Measurements from ENCODE around the gene PLOD3.

Gene PLOD3

DNA sequence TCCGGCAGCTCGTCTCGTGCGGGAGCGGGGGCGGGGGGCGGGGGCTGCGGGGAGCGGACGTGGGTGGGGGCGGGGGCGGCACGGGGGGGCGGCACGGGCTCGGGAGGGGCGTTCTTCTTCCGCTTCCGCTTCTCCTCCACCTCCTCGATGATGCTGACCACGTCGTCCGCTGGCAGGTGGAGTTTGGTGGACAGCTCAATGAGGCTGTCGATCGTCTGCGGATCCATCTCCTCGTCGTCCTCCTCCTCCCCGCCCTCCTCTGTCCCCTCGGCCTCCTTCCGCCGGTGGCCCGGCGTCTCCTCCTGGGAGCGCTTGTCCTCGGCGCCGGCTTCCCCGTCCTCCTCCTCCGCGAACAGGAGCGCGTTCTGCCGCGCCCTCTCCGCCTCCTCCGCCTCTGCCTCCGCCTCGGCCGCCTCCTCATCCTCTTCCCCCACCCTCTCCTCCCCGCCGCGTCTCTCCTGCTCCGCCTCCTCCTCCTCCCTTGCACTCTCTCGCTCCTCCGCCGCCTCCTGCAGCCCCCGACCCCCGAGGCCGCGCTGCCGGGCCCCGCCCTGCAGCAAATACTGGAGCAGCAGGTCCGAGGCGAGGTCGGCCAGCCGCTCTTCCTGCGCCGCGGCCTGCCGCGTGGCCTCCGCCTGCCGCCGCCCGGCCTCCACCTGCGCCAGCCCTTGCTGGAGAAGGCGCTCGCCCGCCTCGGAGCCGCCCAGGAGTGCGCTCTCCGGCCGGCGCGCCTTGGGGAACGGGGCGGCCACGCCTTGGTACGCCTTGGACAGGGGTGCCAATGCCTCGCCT lies 53.9 kb downstream of the PLOD3 start:
- DNase-seq: peak; percentile 30 to 82

DNA sequence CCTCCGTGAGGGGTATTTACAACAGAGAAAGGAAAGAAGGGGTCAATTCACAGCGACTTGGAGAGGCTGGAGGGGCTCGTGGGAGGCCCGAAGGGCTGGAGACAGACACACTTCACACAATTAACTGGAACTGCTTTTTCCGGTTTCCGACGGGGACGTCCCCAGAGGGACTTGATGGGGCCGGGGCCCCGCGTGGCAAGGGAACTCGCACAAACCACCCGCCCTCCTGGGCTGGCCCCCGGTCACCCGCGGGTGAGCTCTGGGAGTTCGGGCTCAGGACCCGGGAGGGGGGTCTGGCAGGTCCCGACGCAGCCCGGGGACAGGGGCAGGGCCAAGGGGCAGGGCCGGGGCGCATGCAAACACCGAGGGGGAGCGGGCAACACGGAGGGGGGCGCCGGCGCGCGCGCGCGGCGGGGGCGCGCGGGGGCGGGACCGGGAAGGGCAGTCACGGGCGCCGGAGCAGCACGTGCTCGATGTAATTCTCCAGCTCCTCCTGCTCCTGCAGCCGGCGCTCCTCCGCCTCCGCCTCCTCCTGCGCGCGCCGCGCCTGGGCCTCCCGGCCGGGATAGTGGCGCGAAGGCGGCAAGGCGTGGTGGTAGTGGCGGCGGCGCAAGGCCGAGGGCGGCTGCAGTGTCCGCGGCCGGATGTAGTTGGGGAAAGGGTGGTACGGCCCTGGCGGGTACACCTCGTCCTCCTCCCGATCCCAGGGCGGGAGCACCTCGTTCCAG lies 54.7 kb downstream of the PLOD3 start:
- peak in 1 of 2 experiments; percentile 74 for DNase-seq

DNA sequence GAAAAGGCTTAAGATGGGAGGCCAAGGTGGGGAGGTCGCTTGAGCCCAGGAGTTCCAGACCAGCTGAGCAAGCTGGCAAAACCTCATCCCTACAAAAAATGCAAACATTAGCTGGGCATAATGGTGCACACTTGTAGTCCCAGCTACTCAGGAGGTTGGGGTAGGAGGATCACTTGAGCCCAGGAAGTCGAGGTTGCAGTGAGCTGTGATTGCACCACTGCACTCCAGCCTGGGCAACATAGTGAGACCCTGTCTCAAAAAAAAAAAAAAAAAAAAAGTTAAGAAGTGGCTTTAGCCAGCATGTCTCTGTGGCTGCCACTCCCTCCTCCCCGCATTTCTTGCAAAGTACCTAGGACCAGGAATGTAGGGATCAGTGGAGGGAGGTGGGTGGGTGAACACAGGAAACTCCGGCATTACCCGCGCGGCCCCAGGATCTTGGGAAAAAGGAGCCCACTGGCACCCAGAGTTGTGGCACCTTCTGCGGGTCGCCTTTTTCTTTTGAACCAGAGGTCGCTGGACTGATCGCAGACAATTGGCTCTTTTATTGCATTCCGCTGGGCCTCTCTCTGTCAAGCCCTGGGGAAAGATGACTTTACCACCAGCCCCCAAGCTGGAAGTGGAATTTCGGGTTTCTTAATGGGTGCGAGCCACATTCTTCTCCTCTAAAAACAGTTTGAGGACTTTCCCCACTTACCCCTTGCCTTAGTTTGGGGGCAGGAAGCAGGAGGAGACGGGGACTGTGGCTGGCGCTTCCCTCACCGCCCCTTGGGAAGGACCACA lies 55.5 kb downstream of the PLOD3 start:
- DNase-seq: no peak

DNA sequence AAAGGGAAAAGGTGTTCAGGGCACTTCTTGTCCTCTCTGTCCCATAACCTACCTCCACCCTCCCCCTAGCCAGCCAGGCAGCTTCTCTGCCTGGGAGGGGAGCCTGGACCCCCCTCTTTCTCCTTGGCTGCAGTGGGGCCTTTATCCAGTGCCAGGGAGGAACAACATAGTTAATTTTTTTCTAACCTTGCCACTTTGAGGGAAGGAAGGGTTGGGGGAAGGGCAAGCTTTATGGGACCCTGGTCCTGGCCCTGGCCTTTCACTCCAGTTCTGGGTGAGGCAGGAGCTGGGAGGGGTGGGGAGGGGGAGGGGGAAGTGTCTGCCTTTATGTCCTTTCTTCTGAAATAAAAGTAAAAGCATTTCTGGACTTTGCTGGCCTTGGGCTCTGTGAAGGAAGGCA lies 56.5 kb downstream of the PLOD3 start:
- no peak for DNase-seq

DNA sequence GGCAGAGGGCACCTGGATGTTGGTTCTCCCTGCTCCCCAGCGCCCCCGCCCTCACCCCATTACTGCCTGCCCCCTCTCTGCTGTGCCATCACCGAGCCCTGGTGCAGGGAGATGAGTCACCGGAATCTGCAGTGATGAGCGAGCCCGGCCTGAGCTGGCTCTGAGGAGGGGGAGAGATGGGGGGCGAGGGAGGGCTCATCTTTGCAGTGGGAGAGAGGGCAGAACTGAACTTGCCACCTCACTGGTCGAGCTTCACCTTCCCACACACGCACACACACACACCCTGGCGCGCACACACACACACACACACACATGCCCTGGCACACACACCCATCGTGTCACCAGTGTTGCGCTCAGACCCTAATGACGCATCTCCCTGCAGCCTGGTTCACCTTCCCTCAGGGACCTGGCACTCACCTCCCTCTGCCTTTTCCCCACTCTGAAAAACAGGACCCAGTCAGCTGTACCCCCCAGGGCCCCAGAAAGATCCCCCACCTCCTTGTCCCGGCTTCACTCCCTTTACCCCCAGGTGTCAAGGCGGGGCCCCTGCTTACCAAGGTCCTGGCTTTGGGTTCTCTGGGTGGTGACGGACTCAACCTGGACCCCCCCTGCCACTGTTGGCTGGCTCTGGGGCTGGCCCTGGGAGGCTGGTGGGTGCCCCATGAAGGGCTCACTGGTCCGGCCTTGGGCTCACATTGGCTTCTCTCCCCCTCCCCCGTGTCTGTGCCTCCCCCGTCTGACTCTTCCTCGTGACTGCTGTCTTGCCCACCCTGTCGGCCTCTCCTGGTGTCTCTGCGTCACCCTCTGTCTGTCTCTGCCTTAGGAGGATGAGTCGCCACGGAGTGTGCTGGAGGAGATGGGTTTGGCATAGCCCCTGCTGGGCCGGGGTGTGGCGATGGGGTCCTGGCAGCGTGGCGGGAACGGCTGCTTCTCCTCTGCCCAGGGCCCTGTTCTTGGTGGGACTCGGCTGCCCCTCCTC lies 57.4 kb downstream of the PLOD3 start:
- peak in 1 of 2 experiments; percentile 49 for DNase-seq

DNA sequence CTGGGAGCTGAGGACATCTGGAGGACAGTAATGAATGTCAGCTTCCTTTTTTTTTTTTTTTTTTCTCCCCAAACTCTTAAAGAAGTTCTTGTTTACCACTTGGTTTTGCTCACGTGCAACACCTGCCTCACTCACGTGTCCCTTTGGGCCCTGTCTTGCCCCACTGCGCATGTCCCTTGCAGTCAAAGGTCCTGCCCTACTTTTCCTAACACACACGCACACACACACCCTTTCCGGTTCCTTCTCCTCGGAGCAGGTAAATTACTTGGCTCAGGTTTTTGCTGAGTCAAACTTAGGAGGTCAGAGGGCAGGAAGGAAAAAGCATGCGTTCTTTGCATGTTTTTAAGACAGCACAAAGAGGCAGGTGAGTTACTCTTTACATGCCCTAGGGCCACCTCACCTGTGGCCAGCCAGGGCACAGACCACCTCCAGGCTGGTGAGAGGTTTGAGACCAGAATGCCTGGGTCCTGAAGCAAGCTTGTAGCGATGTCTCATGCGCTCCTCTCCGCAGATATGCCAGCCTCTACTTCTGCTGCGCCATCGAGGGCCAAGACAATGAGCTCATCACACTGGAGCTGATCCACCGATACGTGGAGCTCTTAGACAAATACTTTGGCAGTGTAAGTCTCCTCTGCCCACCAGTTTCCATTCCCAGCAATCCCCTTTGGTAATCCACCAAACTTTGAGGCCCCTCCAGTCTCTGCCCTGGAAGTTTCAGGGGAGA lies 60.4 kb downstream of the PLOD3 start:
- no peak for DNase-seq

DNA sequence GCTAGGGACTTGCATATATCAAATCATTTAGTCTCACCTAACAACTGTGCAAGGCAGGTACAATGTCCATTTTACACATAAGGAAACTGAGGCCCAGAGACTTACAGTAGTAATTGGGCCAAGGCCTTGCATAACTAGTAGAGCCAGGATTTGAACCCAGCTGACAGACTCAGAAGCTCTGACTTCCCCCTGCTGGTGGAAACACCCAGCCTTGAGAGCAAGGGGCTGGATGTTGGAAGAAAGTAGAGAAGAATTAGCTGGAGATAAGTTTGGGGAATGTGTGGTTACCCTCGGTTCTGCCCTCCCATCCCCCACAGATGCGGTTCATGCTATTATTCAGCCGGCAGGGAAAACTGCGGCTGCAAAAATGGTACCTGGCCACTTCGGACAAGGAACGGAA lies 61.1 kb downstream of the PLOD3 start:
- DNase-seq: no peak
